ENCODE data around the gene DNAJB11. TPM values are rescaled to one million over a fixed set of nuclear protein-coding genes. Genes with fewer than 3 reads are reported as not detected.
A peak's percentile ranks its signal among the peaks of the same experiment; 100 is the strongest.

DNAJB11 gene
- total and polyA plus RNA-seq, 2 of the 4 experiments (the other 2 are of a cell fraction), result 27.4 to 48.6 TPM

GRCh38 chr3:186549497-186549896 is 21.0 kb upstream of the DNAJB11 start:
- Histone ChIP-seq H4K20me1 (ENCODE audit: insufficient read depth, low read length) (no peaks in the 10 kb centered on the region), H3K27me3 (ENCODE audit: control insufficient read depth, insufficient read depth, low read length) (no peaks in the 10 kb centered on the region), H3K36me3 (ENCODE audit: control insufficient read depth, insufficient read depth, low read length) (peaks cover 12% of the 10 kb centered on the region), H4K8ac (ENCODE audit: low read depth in 2 of 2, low read length in 2 of 2) (no peak overlapping the region), H2AK5ac (ENCODE audit: low read depth, low read length) (no peak overlapping the region), H3K14ac (replicated peaks; ENCODE audit: low read depth, low read length) (no peak overlapping the region), H2BK120ac (ENCODE audit: low read depth, low read length) (no peak overlapping the region), H4K5ac (ENCODE audit: low read depth, low read length) (no peak overlapping the region), H3K18ac (ENCODE audit: low read depth, low read length) (no peak overlapping the region), H3K56ac (ENCODE audit: extremely low read depth, insufficient read depth, low read length) (no peak overlapping the region), H2BK5ac (ENCODE audit: low read depth, low read length, poor library complexity, severe bottlenecking) (no peak overlapping the region), H3K23ac (ENCODE audit: low read depth, low read length) (no peak overlapping the region), H3K79me1 (ENCODE audit: low read depth in 1 of 2, low read length in 2 of 2) (no peaks in the 10 kb centered on the region), H3K9me1 (ENCODE audit: insufficient read depth, low read length) (no peaks in the 10 kb centered on the region), H2AFZ (replicated peaks; ENCODE audit: low read length, poor library complexity) (no peak overlapping the region), H3K9me3 (ENCODE audit: control insufficient read depth, insufficient read depth, low read length) (no peaks in the 10 kb centered on the region), H2BK20ac (ENCODE audit: low read depth, low read length) (no peak overlapping the region), H3K9ac (ENCODE audit: low read depth, low read length) (no peak overlapping the region), H2BK15ac (ENCODE audit: low read depth, low read length) (no peak overlapping the region), H3K4me1 (ENCODE audit: control insufficient read depth, insufficient read depth, low read length) (no peaks in the 10 kb centered on the region), H4K91ac (ENCODE audit: insufficient read depth, low read depth, low read length) (no peak overlapping the region), H3K27ac (ENCODE audit: insufficient read depth, low read length) (no peak overlapping the region), H3K4me3 (ENCODE audit: insufficient read depth, low read depth, low read length) (no peak overlapping the region), H2AK9ac (replicated peaks; ENCODE audit: low read depth, low read length, poor library complexity) (no peak overlapping the region), H3K4me2 (ENCODE audit: low read depth, low read length) (no peak overlapping the region), H3K4ac (ENCODE audit: low read depth, low read length) (no peak overlapping the region)
- in situ Hi-C loops (cut with MboI; ENCODE audit: low sequenced_read_pairs) (no loop called here), intact Hi-C loops (cut with micrococcal nuclease) (no loop called here), dilution Hi-C loops (cut with HindIII; ENCODE audit: low sequenced_read_pairs, unreplicated experiment) (no loop called here)
- TF ChIP-seq MAFK (IDR thresholded peaks at IDR 0.05; ENCODE audit: low read depth, low read length), result peak; percentile 92
- no peak for TF ChIP-seq FOS (IDR thresholded peaks at IDR 0.05; ENCODE audit: low read depth, low read length)
- ChIA-PET POLR2A (ENCODE audit: unreplicated experiment) (no interaction called here), CTCF (interaction anchor here (2.2 kb wide), 1 partner anchor 9 kb away, joined by 7 read pairs; no protein-coding TSS in a partner anchor)
- no TSS peak for BruUV-seq (replicated peaks)
- 100% methylated on average over 1 of the region's 3 CpGs; no CpG with 5 or more reads in 1 of the 2 experiments for WGBS, 2 experiments (ENCODE audit: extremely low coverage in 2 of 2, insufficient read length in 1 of 2)
- DNase-seq, result no peak
- no peak for ATAC-seq (ENCODE audit: low read depth)

Measured in IMR-90 (cell line).